GM18505 (cell line): Measurements from ENCODE around the gene CYTH3.
"Not testable (repeated sequence)": the region's sequence is repeated elsewhere in the genome, so short reads cannot be mapped to it uniquely, and the experiment has no call there.

Experiments used
- ATAC-seq: cut with Tn5 transposase; IDR thresholded peaks from one replicate; pipeline ENCODE4 v1.9.1; 2021; ENCODE audit not compliant: unreplicated experiment
- POLR2A ChIP-seq: IDR thresholded peaks from 4 replicates; pipeline ENCODE4 v1.6.1; 2011; ENCODE audit warnings: borderline replicate concordance; ENCODE audit not compliant: insufficient read depth, insufficient read length; ENCODE audit errors: extremely low read depth

CYTH3 gene

GRCh38 chr7:6202117-6202516 lies 70.3 kb downstream of the CYTH3 start:
- no peak for TF ChIP-seq POLR2A
- no peak for ATAC-seq

GRCh38 chr7:6200971-6201370 lies 71.5 kb downstream of the CYTH3 start:
- TF ChIP-seq POLR2A: no peak
- ATAC-seq: no peak

GRCh38 chr7:6198689-6199595 lies 73.5 kb downstream of the CYTH3 start:
- no peak for ATAC-seq
- no peak for TF ChIP-seq POLR2A

- no peak for TF ChIP-seq POLR2A
- ATAC-seq: no peak
Observed at GRCh38 chr7:6197801-6198551, 74.4 kb downstream of the CYTH3 start.

GRCh38 chr7:6193709-6194108 lies 78.7 kb downstream of the CYTH3 start:
- ATAC-seq: no peak
- no peak for TF ChIP-seq POLR2A

GRCh38 chr7:6190563-6190962 lies 81.9 kb downstream of the CYTH3 start:
- ATAC-seq: not testable (repeated sequence)

- ATAC-seq: no peak
- no peak for TF ChIP-seq POLR2A
Observed at GRCh38 chr7:6188389-6188788, 84.0 kb downstream of the CYTH3 start.

GRCh38 chr7:6186577-6186976 lies 85.8 kb downstream of the CYTH3 start:
- ATAC-seq: no peak
- TF ChIP-seq POLR2A: no peak

GRCh38 chr7:6182993-6183392 lies 89.4 kb downstream of the CYTH3 start:
- no peak for ATAC-seq
- TF ChIP-seq POLR2A: no peak

GRCh38 chr7:6181136-6181535 lies 91.3 kb downstream of the CYTH3 start:
- no peak for ATAC-seq
- TF ChIP-seq POLR2A: no peak

- TF ChIP-seq POLR2A: no peak
- ATAC-seq: no peak
Observed at GRCh38 chr7:6180344-6180725, 92.1 kb downstream of the CYTH3 start.

- no peak for ATAC-seq
Observed at GRCh38 chr7:6179620-6180343, 92.6 kb downstream of the CYTH3 start.

GRCh38 chr7:6178298-6179029 lies 94.0 kb downstream of the CYTH3 start:
- no peak for TF ChIP-seq POLR2A
- ATAC-seq: no peak

More at GRCh38 chr7:6179620-6180343, 92.6 kb downstream of the CYTH3 start:
- no peak for TF ChIP-seq POLR2A

GRCh38 chr7:6175645-6176044 lies 96.8 kb downstream of the CYTH3 start:
- TF ChIP-seq POLR2A: no peak
- ATAC-seq: no peak

GRCh38 chr7:6172910-6173295 lies 99.5 kb downstream of the CYTH3 start:
- no peak for TF ChIP-seq POLR2A
- no peak for ATAC-seq
